ENCODE data around the gene UBE2D4.
"Not testable (repeated sequence)": the region's sequence is repeated elsewhere in the genome, so short reads cannot be mapped to it uniquely, and the experiment has no call there.

UBE2D4 gene

DNA sequence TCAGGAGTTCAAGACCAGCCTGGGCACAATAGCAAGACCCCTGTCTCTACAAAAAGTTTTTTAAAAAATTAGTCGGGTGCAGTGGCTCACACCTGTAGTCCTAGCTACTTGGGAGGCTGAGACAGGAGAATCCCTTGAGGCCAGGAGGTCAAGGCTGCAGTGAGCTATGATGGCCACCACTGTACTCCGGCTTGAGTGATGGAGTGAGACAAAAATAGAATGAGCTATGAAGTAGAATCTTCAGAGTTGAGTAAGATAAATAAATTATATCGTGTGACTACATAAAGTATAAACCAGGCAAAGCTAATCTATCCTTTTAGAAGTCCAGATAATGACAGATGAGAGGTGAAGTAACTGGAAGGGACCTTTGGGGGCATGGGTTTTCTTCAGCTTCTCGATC is 41.6 kb upstream of the UBE2D4 start:
- H3K9me3 ChIP-seq (ENCODE audit: low read depth, low read length), result no peaks in the 10 kb centered on the region
- peaks cover 45% of the 10 kb centered on the region for H3K36me3 ChIP-seq (ENCODE audit: insufficient read depth, low read length)
- H3K9ac ChIP-seq (ENCODE audit: insufficient read length), result no peak overlapping the region
- H3K27ac ChIP-seq, result no peak overlapping the region
- no peak for TF ChIP-seq FOXP2 (optimal IDR thresholded peaks at IDR 0.05; ENCODE audit: control extremely low read depth, extremely low read length, insufficient read depth)
- no peak for TF ChIP-seq EZH2 (IDR thresholded peaks at IDR 0.05)
- no peak for TF ChIP-seq POLR2AphosphoS5 (IDR thresholded peaks at IDR 0.05; ENCODE audit: borderline replicate concordance, low read depth, low read length)
- H3K4me3 ChIP-seq, result no peak overlapping the region
- DNase-seq (ENCODE audit: low read depth, low spot score), result no peak

DNA sequence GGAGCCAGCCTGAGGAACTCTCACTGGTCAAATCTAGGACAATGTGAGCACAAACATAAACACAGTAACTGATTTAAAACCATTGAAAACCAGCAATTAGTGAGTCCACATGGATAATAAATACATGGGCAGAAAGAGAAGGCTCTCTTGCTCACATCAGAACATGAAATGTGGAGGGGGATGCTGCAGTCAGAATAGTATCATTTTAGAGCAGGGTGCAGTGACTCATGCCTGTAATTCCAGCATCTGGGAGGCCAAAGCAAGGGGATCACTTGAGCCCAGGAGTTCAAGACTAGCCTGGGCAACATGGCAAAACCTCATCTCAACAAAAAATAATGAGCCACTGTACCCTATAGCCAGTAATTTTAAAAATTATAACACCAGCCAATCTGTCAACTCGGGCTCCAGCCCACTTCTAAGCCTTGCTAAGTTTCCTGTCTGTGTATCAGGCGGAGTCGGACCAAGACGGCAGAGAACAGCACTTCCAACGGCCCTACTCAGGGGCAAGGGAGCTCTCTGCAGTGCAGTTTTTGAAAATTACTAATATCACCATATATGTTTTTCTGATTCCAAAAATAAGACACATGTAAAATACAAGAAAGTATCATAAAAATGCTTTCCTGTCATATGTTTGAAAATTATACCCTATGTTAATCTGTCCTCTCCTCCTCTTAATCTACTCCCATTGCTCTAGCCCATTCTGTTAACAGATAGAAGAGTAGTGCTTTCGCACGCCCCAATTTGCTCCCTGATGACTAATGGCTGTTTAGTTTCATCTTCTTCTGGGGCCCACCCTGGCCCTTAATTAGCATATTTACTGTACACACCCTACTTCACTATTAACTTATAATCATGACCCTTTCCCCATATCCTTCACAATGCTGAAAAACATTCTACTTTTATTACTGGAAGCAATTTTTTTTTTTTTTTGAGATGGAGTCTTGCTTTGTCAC is 37.0 kb upstream of the UBE2D4 start:
- no peak overlapping the region for H3K4me3 ChIP-seq
- DNase-seq (ENCODE audit: low read depth, low spot score), result no peak
- no peak for TF ChIP-seq POLR2AphosphoS5 (IDR thresholded peaks at IDR 0.05; ENCODE audit: borderline replicate concordance, low read depth, low read length)
- TF ChIP-seq EZH2 (IDR thresholded peaks at IDR 0.05), result no peak
- TF ChIP-seq FOXP2 (optimal IDR thresholded peaks at IDR 0.05; ENCODE audit: control extremely low read depth, extremely low read length, insufficient read depth), result no peak
- H3K36me3 ChIP-seq (ENCODE audit: insufficient read depth, low read length), result peaks cover 21% of the 10 kb centered on the region
- no peak overlapping the region for H3K27ac ChIP-seq
- H3K9me3 ChIP-seq (ENCODE audit: low read depth, low read length), result no peaks in the 10 kb centered on the region
- H3K9ac ChIP-seq (ENCODE audit: insufficient read length), result no peak overlapping the region

DNA sequence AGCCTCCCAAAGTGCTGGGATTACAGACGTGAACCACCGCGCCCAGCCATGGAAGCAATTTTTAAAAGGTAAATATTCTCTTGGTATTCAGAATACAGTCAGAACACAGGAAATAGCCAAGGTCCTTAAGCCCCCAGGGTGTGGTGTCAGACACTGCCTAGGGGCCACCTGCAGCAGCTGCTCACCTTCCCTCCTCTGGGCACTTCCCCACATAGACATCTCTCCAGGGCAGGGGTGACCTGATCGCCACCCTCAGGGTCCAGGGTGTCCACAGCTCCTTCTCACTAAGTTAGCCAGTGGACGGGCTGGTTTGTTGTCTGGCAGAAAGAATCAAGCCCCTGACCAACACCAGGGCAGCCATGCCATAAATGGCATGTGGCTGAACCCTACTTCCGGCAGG is 35.8 kb upstream of the UBE2D4 start:
- Histone ChIP-seq H3K9me3 (ENCODE audit: low read depth, low read length) (no peaks in the 10 kb centered on the region), H3K4me3 (no peak overlapping the region), H3K36me3 (ENCODE audit: insufficient read depth, low read length) (peaks cover 22% of the 10 kb centered on the region), H3K27ac (no peak overlapping the region), H3K9ac (ENCODE audit: insufficient read length) (no peak overlapping the region)
- TF ChIP-seq FOXP2 (optimal IDR thresholded peaks at IDR 0.05; ENCODE audit: control extremely low read depth, extremely low read length, insufficient read depth) (no peak), EZH2 (IDR thresholded peaks at IDR 0.05) (no peak), POLR2AphosphoS5 (IDR thresholded peaks at IDR 0.05; ENCODE audit: borderline replicate concordance, low read depth, low read length) (no peak)
- no peak for DNase-seq (ENCODE audit: low read depth, low spot score)

DNA sequence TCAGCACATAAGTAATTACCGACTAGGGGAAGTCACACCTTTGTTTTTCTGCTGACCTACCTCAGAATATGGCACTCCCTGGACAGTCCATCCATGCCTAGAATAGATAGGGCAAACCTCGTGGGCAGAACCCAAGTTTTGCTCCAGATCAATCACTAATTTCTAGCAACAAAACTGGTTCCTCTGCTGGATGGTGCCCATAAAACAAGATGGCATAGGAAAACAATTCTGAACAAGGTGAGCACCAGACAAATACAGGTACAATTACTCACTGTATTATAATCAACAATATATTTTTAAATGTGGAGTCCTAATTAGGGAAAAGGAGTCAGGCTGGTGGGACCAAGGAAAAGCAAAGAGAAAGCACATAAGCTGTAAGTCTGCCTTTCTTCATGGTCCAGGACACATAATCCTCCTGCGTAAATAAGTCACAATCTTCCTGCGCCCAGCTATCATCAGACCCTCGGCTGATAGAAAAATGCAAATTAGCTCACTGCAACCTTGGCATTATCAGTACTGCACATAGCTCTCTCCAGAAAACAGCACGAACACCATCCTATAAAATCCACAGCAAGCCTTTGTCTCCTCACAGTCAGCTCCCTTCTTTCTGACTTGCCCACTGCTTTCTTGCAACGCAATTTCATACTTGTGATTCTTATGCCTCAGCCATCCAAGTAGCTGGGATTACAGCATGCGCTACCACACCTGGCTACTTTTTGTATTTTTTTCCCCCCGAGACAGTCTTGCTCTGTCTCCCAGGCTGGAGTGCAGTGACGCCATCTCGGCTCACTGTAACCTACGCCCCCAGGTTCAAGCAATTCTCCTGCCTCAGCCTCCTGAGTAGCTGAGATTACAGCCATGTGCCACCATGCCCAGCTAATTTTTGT is 34.9 kb upstream of the UBE2D4 start:
- H3K4me3 ChIP-seq, result no peak overlapping the region
- no peak for TF ChIP-seq POLR2AphosphoS5 (IDR thresholded peaks at IDR 0.05; ENCODE audit: borderline replicate concordance, low read depth, low read length)
- TF ChIP-seq EZH2 (IDR thresholded peaks at IDR 0.05), result no peak
- no peak for TF ChIP-seq FOXP2 (optimal IDR thresholded peaks at IDR 0.05; ENCODE audit: control extremely low read depth, extremely low read length, insufficient read depth)
- H3K36me3 ChIP-seq (ENCODE audit: insufficient read depth, low read length), result peaks cover 19% of the 10 kb centered on the region
- H3K9me3 ChIP-seq (ENCODE audit: low read depth, low read length), result no peaks in the 10 kb centered on the region
- DNase-seq (ENCODE audit: low read depth, low spot score), result no peak
- H3K9ac ChIP-seq (ENCODE audit: insufficient read length), result no peak overlapping the region
- no peak overlapping the region for H3K27ac ChIP-seq

DNA sequence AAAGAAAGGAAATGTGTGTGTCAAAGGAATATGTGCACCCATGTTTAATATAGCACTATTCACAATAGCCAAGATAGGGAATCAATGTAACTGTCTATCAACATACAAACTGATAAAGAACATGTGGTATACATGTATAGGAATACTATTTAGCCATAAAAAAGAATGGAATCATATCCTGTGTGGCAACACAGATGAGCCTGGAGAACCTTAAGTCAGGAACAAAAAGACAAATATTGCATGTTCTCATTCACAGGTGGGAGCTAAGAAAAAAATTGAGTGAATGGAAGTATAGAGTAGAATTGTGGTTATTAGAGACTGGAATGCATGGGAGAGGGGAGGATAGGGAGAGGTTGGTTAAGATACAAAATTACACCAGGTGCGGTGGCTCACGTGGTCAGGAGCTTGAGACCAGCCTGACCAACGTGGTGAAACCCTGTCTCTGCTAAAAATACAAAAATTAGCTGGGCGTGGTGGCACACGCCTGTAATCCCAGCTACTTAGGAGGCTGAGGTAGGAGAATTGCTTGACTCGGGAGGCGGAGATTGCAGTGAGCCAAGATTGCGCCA is 30.3 kb upstream of the UBE2D4 start:
- no peak overlapping the region for H3K9ac ChIP-seq (ENCODE audit: insufficient read length)
- H3K4me3 ChIP-seq, result no peak overlapping the region
- TF ChIP-seq FOXP2 (optimal IDR thresholded peaks at IDR 0.05; ENCODE audit: control extremely low read depth, extremely low read length, insufficient read depth) (no peak), POLR2AphosphoS5 (IDR thresholded peaks at IDR 0.05; ENCODE audit: borderline replicate concordance, low read depth, low read length) (no peak), EZH2 (IDR thresholded peaks at IDR 0.05) (no peak)
- H3K9me3 ChIP-seq (ENCODE audit: low read depth, low read length), result no peaks in the 10 kb centered on the region
- H3K36me3 ChIP-seq (ENCODE audit: insufficient read depth, low read length), result peaks cover 14% of the 10 kb centered on the region
- H3K27ac ChIP-seq, result no peak overlapping the region
- no peak for DNase-seq (ENCODE audit: low read depth, low spot score)

DNA sequence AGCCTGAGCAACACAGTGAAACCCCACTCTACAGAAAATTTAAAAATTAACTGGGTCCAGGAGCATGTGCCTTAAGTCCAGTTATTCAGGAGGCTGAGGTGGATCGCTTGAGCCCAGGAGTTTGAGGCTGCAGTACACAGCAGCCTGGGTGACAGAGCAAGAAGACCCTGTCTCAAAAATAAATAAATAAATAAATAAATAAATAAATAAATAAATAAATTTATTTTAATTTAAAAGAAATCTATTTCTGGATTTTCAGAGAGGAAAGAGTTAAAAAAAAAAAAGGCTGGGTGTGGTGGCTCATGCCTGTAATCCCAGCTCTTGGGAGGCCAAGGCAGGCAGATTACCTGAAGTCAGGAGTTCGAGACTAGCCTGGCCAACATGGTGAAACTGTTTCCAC is 27.7 kb upstream of the UBE2D4 start:
- not testable (repeated sequence) for H3K9ac ChIP-seq (ENCODE audit: insufficient read length); DNase-seq (ENCODE audit: low read depth, low spot score); H3K4me3 ChIP-seq; H3K27ac ChIP-seq; H3K9me3 ChIP-seq (ENCODE audit: low read depth, low read length)
- peaks cover 14% of the 10 kb centered on the region for H3K36me3 ChIP-seq (ENCODE audit: insufficient read depth, low read length)

DNA sequence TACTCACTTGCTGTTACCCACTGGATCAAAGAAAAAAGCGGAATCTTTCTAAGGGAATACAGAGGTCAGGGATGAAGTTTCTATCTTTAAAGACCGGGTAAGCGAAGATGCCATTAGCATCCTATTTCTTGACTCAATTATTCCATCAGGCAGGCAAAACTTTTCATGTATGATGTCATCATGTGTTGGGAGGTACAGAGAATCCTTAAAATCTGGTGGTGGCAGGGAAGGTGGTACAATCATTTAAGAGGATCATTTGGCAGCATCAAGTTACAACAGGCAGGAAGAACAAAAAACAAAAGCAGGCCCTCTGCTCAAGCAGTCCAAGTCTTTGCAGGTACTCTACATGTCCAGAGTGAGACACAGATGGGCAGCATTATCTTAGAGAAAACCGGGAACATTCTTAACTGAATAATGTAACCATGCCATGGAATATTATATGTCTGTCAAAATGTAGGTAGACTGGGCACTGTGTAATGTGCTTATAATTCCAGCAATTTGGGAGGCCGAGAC is 23.6 kb upstream of the UBE2D4 start:
- H3K27ac ChIP-seq, result no peak overlapping the region
- TF ChIP-seq EZH2 (IDR thresholded peaks at IDR 0.05), result no peak
- TF ChIP-seq POLR2AphosphoS5 (IDR thresholded peaks at IDR 0.05; ENCODE audit: borderline replicate concordance, low read depth, low read length), result no peak
- TF ChIP-seq FOXP2 (optimal IDR thresholded peaks at IDR 0.05; ENCODE audit: control extremely low read depth, extremely low read length, insufficient read depth), result no peak
- DNase-seq (ENCODE audit: low read depth, low spot score), result no peak
- no peaks in the 10 kb centered on the region for H3K36me3 ChIP-seq (ENCODE audit: insufficient read depth, low read length)
- no peaks in the 10 kb centered on the region for H3K9me3 ChIP-seq (ENCODE audit: low read depth, low read length)
- H3K9ac ChIP-seq (ENCODE audit: insufficient read length), result no peak overlapping the region
- H3K4me3 ChIP-seq, result no peak overlapping the region
